Skeletal muscle tissue (tissue), 4 donors: ENCODE measurements around the gene OSBPL10. TPM values are rescaled to one million over a fixed set of nuclear protein-coding genes. Genes with fewer than 3 reads are reported as not detected.

Experiments
- H3K27ac ChIP-seq: one replicate; pipeline ENCODE4 v1.7.0; 2013; ENCODE audit warnings: mild to moderate bottlenecking, low read depth, low read length, inconsistent platforms
- H3K27me3 ChIP-seq, 3 donors: one replicate each; pipeline ENCODE4 v1.7.0; 2013; ENCODE audit warnings: low read length in 3 of 3; ENCODE audit not compliant: control insufficient read depth in 3 of 3, insufficient read depth in 3 of 3
- H3K36me3 ChIP-seq, 3 donors: one replicate each; pipeline ENCODE4 v1.7.0; 2013; ENCODE audit warnings: low read length in 3 of 3; ENCODE audit not compliant: control insufficient read depth in 3 of 3, insufficient read depth in 3 of 3
- H3K4me1 ChIP-seq, 3 donors: one replicate each; pipeline ENCODE4 v1.7.0; 2013; ENCODE audit warnings: low read length in 3 of 3, mild to moderate bottlenecking in 3 of 3; ENCODE audit not compliant: control insufficient read depth in 3 of 3, insufficient read depth in 3 of 3
- H3K4me3 ChIP-seq, 3 donors: one replicate each; pipeline ENCODE4 v1.7.0; 2013; ENCODE audit warnings: low read length in 3 of 3
- H3K9ac ChIP-seq, 3 donors: one replicate each; pipeline ENCODE4 v1.7.0; 2013; ENCODE audit warnings: low read length in 3 of 3, mild to moderate bottlenecking in 3 of 3, moderate library complexity in 2 of 3, low read depth in 1 of 3
- H3K9me3 ChIP-seq, 3 donors: one replicate each; pipeline ENCODE4 v1.7.0; 2013; ENCODE audit warnings: low read length in 3 of 3; ENCODE audit not compliant: control insufficient read depth in 3 of 3
- total RNA-seq: library from RNA; depleted of rRNA; stranded (reverse); fragments of >200 nt; gene quantifications from one replicate; pipeline ENCODE4 v1.2.3, GENCODE V29; 2014
- donor health status: Osteomylitis.

OSBPL10 gene
- total RNA-seq, 1 donor from 2014 or later: 6.8 TPM

DNA sequence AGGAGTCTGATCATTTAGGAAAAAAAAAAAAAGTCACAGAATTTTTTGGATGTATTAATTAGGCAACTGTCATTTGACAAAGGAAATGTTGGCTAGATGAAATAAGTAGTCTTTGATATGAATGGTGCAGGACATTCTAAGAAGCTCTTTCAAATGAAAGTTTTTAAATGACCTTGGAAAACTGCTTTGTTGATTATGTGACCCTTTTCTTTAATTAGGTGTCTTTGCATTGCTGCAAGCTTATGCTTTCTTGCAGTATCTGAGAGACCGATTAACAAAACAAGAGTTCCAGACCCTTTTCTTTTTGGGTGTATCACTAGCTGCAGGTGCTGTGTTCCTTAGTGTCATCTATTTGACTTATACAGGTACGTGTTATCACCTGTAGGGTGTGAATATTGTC is 364.4 kb downstream of the OSBPL10 start:
- peaks cover 0 to 8% (median 0%) of the 10 kb centered on the region in 3 donors for H3K36me3 ChIP-seq
- no peak overlapping the region for H3K4me3 ChIP-seq
- no peak overlapping the region for H3K9ac ChIP-seq
- no peaks in the 10 kb centered on the region for H3K9me3 ChIP-seq
- no peaks in the 10 kb centered on the region for H3K27me3 ChIP-seq
- H3K27ac ChIP-seq: peak overlapping the region; percentile 38
- no peaks in the 10 kb centered on the region for H3K4me1 ChIP-seq

DNA sequence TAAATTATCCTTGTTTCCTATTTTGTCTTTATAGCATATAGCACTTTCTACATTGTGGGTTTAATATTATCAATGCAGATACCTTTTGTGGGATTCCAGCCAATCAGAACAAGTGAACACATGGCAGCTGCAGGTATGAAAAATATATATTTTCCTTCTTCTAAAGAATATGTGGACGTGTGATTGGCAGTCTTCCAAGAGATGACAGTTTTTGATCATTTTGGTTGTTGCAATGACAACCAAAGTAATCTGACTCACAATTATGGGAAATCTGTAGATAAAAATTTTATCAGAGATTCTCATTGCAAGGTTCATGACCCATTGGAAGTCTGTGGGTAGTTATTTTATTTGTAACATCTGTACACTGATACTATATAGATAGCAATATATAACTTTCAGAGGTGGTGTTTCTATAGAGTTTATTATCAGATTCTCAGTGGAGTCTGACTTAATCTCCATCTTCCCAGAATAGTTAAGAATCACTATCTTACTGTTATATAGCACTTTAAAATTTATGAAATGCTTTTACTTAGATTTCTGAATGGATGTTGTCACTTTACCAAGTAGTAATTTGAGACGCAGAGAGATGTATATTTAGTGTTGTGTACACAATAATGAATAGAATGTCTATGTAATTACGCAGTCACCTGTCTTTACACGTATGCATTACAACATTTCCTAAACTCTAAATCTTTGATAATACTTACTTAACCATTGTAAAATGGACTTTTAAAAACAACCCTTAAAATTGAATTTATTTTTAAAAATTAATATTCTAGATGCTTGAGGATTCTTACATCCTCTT is 365.8 kb downstream of the OSBPL10 start:
- H3K27ac ChIP-seq: no peak overlapping the region

DNA sequence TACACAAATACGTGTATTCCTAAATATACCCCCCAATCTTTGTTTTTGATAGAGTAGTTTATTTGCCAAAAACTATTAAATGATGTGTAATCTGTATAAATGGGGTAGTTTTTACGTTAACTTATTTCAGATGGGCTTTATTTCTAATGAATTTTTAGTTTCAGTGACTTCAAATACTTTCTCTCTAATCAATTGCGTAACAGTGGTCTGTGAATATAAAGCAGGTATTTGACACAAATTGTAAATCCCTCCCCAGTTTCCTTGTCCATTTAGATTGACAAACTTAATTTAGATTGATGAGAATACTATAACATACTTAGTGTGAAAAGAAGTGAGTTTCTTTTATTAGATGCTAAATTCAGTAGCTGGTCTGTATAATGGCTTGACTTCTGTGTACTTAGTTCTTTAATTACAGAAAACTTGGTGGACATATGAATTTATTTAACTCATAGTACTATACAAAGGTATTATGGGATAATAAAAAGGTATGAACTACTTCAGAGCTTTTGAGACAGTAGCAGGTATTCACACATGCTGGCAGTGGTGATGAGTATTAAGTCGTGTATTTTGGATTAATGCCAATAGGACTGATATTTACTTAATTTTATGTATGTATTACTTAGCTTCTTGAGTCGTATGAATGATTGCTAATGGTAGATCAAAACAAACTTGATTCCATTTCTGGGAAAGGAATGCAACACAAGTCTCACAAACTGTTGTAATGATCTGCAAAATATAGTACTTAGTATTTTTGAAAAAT is 366.7 kb downstream of the OSBPL10 start:
- Histone ChIP-seq H3K36me3 (peaks cover 0 to 2% (median 0%) of the 10 kb centered on the region in 3 donors), H3K9ac (no peak overlapping the region), H3K4me1 (no peaks in the 10 kb centered on the region), H3K4me3 (no peak overlapping the region), H3K9me3 (no peaks in the 10 kb centered on the region), H3K27ac (no peak overlapping the region), H3K27me3 (no peaks in the 10 kb centered on the region)

More for the DNA sequence above, 365.8 kb downstream of the OSBPL10 start:
- H3K36me3 ChIP-seq: peaks cover 0 to 3% (median 0%) of the 10 kb centered on the region in 3 donors
- H3K4me3 ChIP-seq: no peak overlapping the region
- H3K4me1 ChIP-seq: no peaks in the 10 kb centered on the region
- no peaks in the 10 kb centered on the region for H3K9me3 ChIP-seq
- H3K27me3 ChIP-seq: no peaks in the 10 kb centered on the region
- no peak overlapping the region for H3K9ac ChIP-seq

DNA sequence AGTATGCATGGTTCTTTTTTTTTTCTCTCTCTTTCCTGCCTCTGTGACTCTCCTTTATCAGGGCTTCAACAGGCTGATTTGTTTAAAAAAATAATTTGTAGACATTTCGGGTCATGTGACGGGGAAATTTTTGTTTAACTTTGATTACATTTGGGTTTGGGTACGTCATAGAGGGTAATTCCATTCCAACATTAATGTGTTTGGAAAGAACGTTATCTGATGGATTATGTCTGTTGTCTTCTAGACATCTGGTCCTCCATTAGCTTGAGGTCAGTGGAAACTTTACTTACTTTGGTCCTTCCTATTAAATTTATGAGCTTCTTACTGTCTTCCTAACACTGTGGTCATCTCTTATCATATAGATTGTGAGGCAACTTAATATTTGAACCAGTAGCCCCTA is 367.4 kb downstream of the OSBPL10 start:
- Histone ChIP-seq H3K27ac (no peak overlapping the region), H3K36me3 (peaks cover 0 to 2% (median 0%) of the 10 kb centered on the region in 3 donors), H3K27me3 (no peaks in the 10 kb centered on the region), H3K4me3 (no peak overlapping the region), H3K9ac (no peak overlapping the region), H3K9me3 (no peaks in the 10 kb centered on the region), H3K4me1 (no peaks in the 10 kb centered on the region)

DNA sequence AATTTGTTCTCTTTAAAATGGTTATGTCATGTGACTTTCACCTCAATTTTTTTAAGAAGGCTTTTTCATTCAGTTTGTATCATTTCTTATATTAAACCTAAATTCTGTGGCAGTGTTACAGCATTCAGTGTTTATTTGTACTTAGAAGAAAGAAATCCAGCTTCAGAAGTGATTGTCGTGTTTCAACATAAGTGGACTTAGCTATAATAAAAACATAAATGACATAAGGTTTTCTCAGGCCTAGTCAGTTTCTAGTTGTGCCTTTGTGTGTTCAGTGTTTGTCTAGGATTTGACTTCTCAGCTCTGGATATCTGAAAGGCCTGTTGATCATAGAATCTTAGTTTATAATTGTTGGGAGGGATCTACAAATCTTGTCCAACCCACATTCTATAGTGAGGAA is 367.9 kb downstream of the OSBPL10 start:
- Histone ChIP-seq H3K4me1 (no peaks in the 10 kb centered on the region), H3K4me3 (no peak overlapping the region), H3K9me3 (no peaks in the 10 kb centered on the region), H3K9ac (no peak overlapping the region), H3K27ac (no peak overlapping the region), H3K36me3 (no peaks in the 10 kb centered on the region), H3K27me3 (no peaks in the 10 kb centered on the region)

Other genes with a start within 250 kb of the OSBPL10 start
- under 0.01 TPM for gene ZNF860, start 488 bp upstream of the OSBPL10 start, total RNA-seq
- gene GPD1L, start 125.4 kb upstream of the OSBPL10 start, total RNA-seq: 54.3 TPM